ENCODE data around the gene CITED2. TPM values are rescaled to one million over a fixed set of nuclear protein-coding genes. Genes with fewer than 3 reads are reported as not detected.

The CITED2 gene
- total RNA-seq, 4 donors from 2014 or later: 53.4 to 260 (median 159) TPM

- no peak for DNase-seq
- Histone ChIP-seq H3K9me3 (no peaks in the 10 kb centered on the region), H3K4me3 (no peak overlapping the region), H3K36me3 (no peaks in the 10 kb centered on the region), H3K4me1 (no peaks in the 10 kb centered on the region), H3K27ac (no peak overlapping the region), H3K27me3 (no peaks in the 10 kb centered on the region)
- intact Hi-C loops (cut with DNase I; ENCODE audit: low total_unique reads): no loop called here
- TF ChIP-seq CTCF (IDR thresholded peaks at IDR 0.05) (no peak), POLR2A (IDR thresholded peaks at IDR 0.05) (no peak)
Observed at GRCh38 chr6:139337830-139338229, 36.6 kb downstream of the CITED2 start.

DNA sequence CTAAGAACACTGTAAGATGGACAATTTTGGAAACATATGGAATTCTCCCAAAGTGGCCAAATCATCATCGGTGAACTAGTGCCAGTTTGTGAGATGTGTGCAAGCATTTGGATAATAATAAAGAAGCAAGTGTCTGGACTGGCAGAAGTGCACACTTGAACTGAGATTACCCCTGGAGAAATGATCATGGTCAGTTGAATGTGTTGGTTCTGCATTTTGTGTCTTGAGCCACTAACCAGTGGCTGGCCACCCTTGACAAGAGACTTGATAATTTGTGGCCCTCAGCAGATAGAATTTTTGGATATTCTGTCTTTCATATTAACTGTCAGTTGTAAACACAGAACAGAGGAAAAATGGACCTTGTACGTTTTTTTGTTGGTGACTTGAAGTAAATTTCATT lies 37.4 kb downstream of the CITED2 start:
- H3K27me3 ChIP-seq: no peaks in the 10 kb centered on the region
- no peaks in the 10 kb centered on the region for H3K4me1 ChIP-seq
- no peak overlapping the region for H3K4me3 ChIP-seq
- TF ChIP-seq POLR2A (IDR thresholded peaks at IDR 0.05) (no peak), CTCF (IDR thresholded peaks at IDR 0.05) (no peak)
- no peaks in the 10 kb centered on the region for H3K36me3 ChIP-seq
- intact Hi-C loops (cut with DNase I; ENCODE audit: low total_unique reads): no loop called here
- no peak overlapping the region for H3K27ac ChIP-seq
- no peaks in the 10 kb centered on the region for H3K9me3 ChIP-seq
- no peak for DNase-seq

DNA sequence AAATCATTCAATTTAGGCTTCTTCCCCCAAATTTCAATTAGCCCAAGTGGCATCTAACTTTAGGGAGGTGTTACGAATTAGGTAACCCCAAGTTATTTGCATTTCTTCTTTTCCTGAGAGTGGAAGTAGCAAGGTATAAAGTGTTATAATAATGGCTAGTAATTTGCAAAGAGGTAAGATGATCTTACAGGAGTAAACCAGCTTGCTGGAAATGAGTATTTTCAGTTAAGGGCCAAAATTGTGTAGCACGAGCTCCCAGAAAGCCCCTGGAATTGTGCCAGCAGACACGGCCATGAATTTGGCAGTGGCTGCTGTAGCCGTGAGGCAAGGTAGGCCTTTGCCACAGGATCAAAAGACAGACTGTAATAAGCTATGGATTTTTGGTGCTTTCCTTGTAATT lies 38.0 kb downstream of the CITED2 start:
- intact Hi-C loops (cut with DNase I; ENCODE audit: low total_unique reads): no loop called here
- Histone ChIP-seq H3K27me3 (no peaks in the 10 kb centered on the region), H3K4me3 (no peak overlapping the region), H3K36me3 (no peaks in the 10 kb centered on the region), H3K4me1 (no peaks in the 10 kb centered on the region), H3K9me3 (no peaks in the 10 kb centered on the region), H3K27ac (no peak overlapping the region)
- peak in 1 of 2 donors; percentile 24 for DNase-seq
- TF ChIP-seq POLR2A (IDR thresholded peaks at IDR 0.05) (no peak), CTCF (IDR thresholded peaks at IDR 0.05) (no peak)

GRCh38 chr6:139335447-139336210 lies 38.8 kb downstream of the CITED2 start:
- intact Hi-C loops (cut with DNase I; ENCODE audit: low total_unique reads): no loop called here
- peak overlapping the region in 1 of 2 donors; percentile 26 for H3K27ac ChIP-seq

More at GRCh38 chr6:139335447-139336210, 38.8 kb downstream of the CITED2 start:
- no peaks in the 10 kb centered on the region for H3K27me3 ChIP-seq
- no peaks in the 10 kb centered on the region for H3K36me3 ChIP-seq
- no peaks in the 10 kb centered on the region for H3K4me1 ChIP-seq
- DNase-seq: no peak
- H3K4me3 ChIP-seq: no peak overlapping the region
- H3K9me3 ChIP-seq: no peaks in the 10 kb centered on the region
- TF ChIP-seq POLR2A (IDR thresholded peaks at IDR 0.05) (no peak), CTCF (IDR thresholded peaks at IDR 0.05) (no peak)

All from uterus (tissue), 4 donors.